H1 (cell line): ENCODE results near the gene DOC2A. TPM values are rescaled to one million over a fixed set of nuclear protein-coding genes. Genes with fewer than 3 reads are reported as not detected.

Experiments used
- EZH2 ChIP-seq: fragments of 200-600 bp; sonication (generic); IDR thresholded peaks from 2 replicates; pipeline ENCODE4 v1.7.1; 2012; ENCODE audit warnings: low read depth, mild to moderate bottlenecking, moderate library complexity, low read length, inconsistent platforms; ENCODE audit not compliant: severe bottlenecking
- SAP30 ChIP-seq: fragments of 300-600 bp; sonication (generic); IDR thresholded peaks from 2 replicates; pipeline ENCODE4 v1.7.1; 2012; ENCODE audit warnings: low read length, moderate library complexity, mild to moderate bottlenecking, inconsistent platforms; ENCODE audit not compliant: insufficient read depth, insufficient replicate concordance
- SRF ChIP-seq: IDR thresholded peaks from 2 replicates; pipeline ENCODE4 v1.6.1; 2011; ENCODE audit warnings: mild to moderate bottlenecking, low read depth, low read length, moderate library complexity
- TAF7 ChIP-seq: optimal IDR thresholded peaks from 2 replicates; pipeline ENCODE3; 2011; ENCODE audit warnings: low read depth, mild to moderate bottlenecking, inconsistent platforms, low read length, moderate library complexity, borderline replicate concordance
- polyA plus RNA-seq, 7 experiments: library from polyadenylated mRNA; depleted of rRNA in 3 of 7; stranded (reverse) in 5 of 7; unstranded in 2 of 7; fragments of >200 nt in 5 of 7; fragments of 200-250 nt in 2 of 7; gene quantifications; 1 replicate in 5 of 7; 2 replicates in 1 of 7; 4 replicates in 1 of 7; pipeline versions ENCODE4 v1.2.1 to v1.2.3, GENCODE V29; 2011 to 2013; ENCODE audit warnings: missing spikeins in 2 of 7, mixed read lengths in 2 of 7
- total RNA-seq: library from RNA; stranded (reverse); fragmentation: NEBNext Ultra II Directional; extraction: Animal tissue kit (Norgen Biotek cat#: 25700); gene quantifications from 2 replicates; pipeline ENCODE4 v1.2.1, GENCODE V29; 2021

The DOC2A gene
- total and polyA plus RNA-seq, 2 of the 8 experiments (the other 6 are each of a cell fraction or from before 2014, with no cell fraction given), result 13.9 to 20.7 TPM

GRCh38 chr16:29984137-29984763 lies 26.6 kb downstream of the DOC2A start (continued):
- TF ChIP-seq SRF (no peak), TAF7 (no peak), SAP30 (no peak), EZH2 (no peak)
